UCSD-AML1 (cell line): ENCODE results near the gene ITIH3.

Experiments
- DNase-seq: peaks from one replicate; lab custom pipeline; 2025; ENCODE audit not compliant: unreplicated experiment; lab: John Stamatoyannopoulos, UW

The ITIH3 gene

GRCh38 chr3:52822363-52822762, 27.8 kb downstream of the ITIH3 start:
- DNase-seq, result no peak

DNA sequence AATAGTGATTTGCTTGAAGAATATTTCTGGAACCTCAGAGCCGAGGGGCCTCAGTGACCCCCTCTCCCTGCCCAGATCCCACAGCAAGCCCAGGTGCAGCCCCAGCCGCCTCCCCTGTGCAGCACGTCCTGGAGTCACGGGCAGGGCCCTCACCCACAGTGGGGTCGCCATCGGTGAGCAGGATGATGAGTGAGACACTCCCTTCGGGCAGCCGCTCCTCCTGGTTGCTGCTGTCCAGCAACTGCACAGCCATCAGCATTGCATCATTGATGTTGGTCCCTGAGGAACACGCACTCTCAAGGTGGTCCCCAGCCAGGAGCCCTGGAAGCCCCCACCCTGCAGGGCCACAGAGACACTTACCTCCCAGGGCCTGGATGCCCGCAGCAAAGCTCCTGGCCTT, 29.4 kb downstream of the ITIH3 start:
- no peak for DNase-seq

- peak; percentile 45 for DNase-seq
Observed at GRCh38 chr3:52827441-52827840, 32.8 kb downstream of the ITIH3 start.

GRCh38 chr3:52827866-52828376, 33.3 kb downstream of the ITIH3 start:
- no peak for DNase-seq

- no peak for DNase-seq
Observed at GRCh38 chr3:52829482-52829881, 34.9 kb downstream of the ITIH3 start.

GRCh38 chr3:52829906-52830463, 35.4 kb downstream of the ITIH3 start:
- no peak for DNase-seq

DNA sequence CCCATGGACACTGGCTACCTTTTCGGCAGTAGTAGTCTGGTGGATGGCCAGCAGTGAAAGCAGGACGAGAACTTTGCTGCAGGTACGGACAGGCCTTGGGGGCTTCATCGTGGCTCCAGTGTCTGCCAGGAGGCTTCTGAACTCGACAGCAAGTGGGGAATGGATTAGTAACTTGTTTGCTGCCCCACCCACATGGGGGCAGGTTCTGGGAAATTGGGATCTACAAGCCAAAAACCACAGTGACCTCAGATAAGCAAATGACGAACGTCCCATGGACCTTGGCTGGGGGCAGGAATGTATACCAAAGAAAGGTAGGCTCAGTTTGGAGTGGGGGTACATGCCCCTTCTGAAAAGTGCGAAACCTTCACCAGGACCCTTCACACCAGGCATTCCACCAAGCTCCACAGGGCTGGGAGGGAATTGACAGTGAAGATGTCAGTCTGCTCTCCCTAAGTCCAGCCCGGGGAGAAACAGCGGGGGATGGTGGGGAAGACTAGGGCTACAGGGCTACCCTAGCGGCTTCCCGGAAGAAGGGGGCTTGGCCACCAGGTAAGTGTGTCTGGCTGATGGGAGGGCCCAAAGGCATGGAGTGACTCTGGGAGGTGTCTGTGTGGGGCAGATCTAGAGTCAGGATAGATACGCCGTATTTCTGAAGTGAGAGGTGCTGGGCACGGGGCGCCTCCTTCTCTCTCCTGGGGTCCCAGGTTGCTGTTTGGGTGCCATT, 36.1 kb downstream of the ITIH3 start, which contains the start of gene ITIH4:
Gene ITIH4, minus strand, starts transcription at position 138 of the 724 bp plus-strand sequence. Its CDS starts 30 bp downstream, at position 108.
- peak; percentile 20 for DNase-seq

DNA sequence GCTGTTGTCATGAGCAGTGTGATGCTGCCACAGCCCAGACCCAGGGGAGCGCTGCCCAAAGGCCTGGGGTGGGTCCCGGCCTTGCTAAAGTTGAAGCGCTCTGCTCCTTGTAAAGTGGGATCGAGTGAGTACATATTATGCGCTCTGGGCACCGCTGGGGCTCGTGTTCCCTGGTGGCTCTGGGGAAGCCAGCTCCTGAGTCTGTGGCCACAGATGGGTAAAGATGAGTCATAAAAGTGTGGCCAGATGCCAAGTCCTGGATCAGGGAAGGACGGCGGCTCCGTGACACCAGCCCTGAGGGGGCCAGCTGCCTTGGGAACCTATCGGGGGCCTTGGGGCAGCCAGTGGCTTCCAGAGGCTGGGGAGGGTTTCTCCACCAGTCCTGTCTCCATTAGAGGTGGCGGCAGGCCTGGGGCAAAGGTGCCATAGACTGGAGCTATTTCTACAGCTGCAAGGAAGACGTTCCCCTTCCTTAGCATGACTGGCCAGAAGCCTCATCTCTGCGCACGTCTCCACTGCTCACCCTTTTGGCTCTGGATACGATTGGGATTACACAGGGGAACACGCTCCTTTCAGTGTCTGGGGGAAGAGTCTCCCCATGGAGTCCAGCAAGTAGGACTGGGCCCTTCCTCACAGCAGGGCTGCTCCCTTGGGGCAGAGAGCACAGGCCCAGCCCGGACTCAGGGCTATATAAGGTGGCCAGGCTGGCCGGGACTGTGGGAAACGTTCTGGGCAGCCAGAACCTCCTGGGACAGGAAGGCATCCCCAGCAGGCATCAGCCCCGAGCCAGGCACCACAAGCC, 37.1 kb downstream of the ITIH3 start:
- peak; percentile 22 for DNase-seq

DNA sequence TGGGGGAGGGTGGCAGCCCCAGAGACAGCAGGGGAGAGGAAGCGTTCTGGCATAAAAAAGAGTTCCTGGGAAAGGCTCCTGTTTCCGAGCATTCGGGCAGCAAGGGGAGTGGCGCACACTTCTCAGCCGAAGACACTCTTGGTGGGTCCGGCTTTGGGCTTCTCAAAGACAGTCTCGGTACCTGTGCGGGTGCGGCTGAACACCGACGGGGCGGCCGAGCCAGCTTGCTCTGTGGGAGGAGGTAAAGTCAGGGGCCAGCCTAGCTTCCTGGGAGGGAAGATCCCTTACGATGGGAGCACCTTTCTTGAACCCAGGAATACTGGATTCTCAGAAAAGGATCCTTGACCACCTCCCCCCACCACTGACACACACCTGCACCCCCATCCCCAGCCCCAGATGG, 38.6 kb downstream of the ITIH3 start:
- DNase-seq, result no peak

DNA sequence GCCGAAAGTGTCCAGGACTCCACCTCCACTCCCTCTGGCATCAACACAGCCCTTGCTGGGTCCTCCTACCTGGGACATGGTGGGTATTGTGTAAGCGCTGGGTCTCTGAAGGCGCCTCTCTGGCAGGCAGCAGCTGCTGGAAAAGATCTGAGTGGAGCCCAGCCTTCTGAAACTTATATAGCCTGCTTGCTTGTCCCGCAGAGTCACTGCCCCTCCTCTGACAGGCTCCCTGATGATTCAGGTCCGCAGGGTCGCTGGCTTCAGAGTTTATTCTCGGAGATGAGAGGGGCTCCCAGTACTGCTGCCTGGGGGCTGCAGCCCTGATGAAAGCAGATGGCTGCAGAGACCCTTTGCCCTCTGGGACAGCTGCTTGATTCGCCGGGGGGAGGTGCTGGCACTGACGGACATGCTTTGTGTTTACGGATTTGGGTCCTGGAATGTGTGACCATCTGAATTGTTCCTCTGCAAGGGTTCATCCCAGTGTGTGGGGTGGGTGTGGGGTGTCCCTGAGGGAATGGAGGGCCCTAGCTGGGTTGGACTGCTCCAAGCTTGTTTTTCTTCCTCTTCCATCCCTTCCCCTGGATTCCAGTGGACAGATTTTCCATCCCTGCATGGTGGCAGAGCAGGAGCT, 40.4 kb downstream of the ITIH3 start, which contains the start of gene MUSTN1:
Gene MUSTN1, minus strand, starts transcription at position 149 of the 631 bp plus-strand sequence. Its CDS starts 71 bp downstream, at position 78.
- DNase-seq, result no peak

GRCh38 chr3:52835766-52836470, 41.3 kb downstream of the ITIH3 start:
- DNase-seq, result no peak

GRCh38 chr3:52836471-52836845, 41.9 kb downstream of the ITIH3 start:
- no peak for DNase-seq

DNA sequence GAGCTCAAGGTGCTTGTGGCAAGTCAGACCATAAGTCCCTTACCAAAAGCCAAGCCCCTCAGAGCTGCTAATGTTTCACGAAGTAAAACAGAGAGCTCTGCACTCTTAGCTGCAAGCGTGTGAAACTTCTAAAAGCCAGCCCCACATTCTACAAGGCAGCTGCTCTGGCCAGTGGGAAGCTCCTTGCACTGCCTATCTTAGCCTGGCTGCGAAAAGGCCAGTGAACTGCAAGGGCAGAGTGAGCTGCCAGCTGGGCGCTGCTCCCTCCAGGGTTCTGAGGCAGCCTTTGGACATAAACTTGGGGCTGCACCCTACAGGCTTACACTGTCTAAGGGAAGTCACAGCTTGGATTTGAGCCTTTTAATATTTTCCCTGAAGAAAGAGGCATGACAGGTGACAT, 42.4 kb downstream of the ITIH3 start:
- no peak for DNase-seq

DNA sequence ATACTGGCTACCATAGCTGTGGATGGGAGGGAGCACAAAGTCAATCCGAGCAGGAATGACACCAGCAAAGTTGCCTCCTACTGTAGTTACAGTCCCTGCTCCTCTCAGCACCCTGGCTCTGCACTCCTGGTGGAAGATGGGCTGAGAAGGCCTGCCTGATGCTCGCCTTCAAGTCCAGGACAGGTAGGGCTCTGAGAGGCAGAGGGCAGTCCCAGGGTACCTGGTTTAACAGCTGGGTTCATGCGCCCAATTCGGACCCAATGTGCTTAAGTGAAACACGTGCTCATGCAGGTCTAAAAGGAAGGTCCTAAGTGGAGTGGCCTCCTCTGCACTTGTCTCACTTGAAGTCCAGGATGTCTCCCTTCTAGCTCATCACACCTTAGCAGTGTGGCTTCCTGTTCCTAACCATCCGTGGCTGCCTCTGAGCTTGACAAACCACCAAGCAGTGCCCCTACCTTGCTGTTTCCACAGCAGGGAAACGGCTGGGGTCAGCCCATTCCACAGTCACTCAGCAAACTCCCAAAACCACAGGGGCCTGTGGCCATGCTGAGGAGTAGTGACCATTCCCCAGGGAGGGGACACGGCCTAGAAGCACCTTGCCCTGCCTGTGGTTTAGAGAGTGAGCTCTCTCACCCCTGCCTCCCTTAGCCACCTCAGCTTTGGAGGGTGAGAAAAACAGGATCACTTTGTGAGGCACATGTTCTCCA, 44.1 kb downstream of the ITIH3 start:
- no peak for DNase-seq

DNA sequence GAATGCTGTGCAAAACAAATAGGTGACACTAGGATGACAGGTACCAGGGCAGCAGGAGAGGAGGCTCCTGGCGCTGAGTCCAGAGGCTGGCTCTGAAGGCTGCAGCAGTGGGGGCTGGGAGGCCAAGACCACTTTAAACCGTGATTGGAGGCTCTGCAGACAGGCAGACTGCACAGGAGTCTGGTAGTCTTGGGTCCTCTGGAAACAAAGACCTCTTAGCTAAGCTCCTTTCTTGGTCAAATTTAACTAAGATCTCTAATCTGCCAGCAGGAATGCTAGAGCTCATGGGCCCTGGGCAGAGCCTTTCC, 44.6 kb downstream of the ITIH3 start:
- DNase-seq, result no peak

- DNase-seq, result no peak
Observed at GRCh38 chr3:52839892-52840545, 45.4 kb downstream of the ITIH3 start.

GRCh38 chr3:52841211-52841980, 46.8 kb downstream of the ITIH3 start:
- DNase-seq, result no peak

GRCh38 chr3:52841981-52842340, 47.4 kb downstream of the ITIH3 start:
- DNase-seq, result no peak

DNA sequence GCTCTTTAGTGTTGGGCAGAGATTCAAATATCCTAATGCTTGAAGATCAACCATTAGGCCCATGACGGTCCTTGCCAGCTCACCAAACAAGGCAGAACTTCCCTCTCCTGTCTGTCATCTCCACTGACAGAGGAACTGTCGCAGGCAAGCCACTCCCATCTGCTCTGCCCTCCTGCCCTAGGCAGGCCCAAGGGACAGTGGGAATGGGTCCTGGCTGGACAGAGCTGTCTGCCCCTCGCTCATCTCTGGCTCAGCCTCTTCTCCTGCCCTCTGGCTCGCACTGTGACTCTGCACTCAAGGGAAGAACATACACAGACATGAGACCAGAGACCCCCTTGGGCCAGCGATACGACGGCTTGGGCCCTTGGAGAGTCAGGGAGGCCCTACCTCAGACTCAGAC, 47.8 kb downstream of the ITIH3 start:
- no peak for DNase-seq
